Suprapubic skin (tissue), 3 donors: ENCODE results near the gene TMEM132D.

Source experiments
- EP300 ChIP-seq: sonication (generic); formaldehyde crosslinking; IDR thresholded peaks from one replicate; pipeline ENCODE4 v1.6.1; 2017; ENCODE audit warnings: antibody characterized with exemption
- POLR2A ChIP-seq, 2 donors: fragments of 450-650 bp; IDR thresholded peaks; one replicate each; pipeline ENCODE4 v1.6.1; 2017; ENCODE audit warnings: antibody characterized with exemption in 2 of 2, mild to moderate bottlenecking in 2 of 2, moderate library complexity in 2 of 2
- TF ChIP-seq, protein P1 (sequence below), 2 donors: fragments of 200-600 bp in 1 of 2; fragments of 450-650 bp in 1 of 2; sonication (generic) in 1 of 2; IDR thresholded peaks; one replicate each; pipeline ENCODE4 v1.5.1; 2016 to 2019; ENCODE audit warnings: antibody characterized with exemption in 2 of 2, mild to moderate bottlenecking in 1 of 2, moderate library complexity in 1 of 2

DNA sequence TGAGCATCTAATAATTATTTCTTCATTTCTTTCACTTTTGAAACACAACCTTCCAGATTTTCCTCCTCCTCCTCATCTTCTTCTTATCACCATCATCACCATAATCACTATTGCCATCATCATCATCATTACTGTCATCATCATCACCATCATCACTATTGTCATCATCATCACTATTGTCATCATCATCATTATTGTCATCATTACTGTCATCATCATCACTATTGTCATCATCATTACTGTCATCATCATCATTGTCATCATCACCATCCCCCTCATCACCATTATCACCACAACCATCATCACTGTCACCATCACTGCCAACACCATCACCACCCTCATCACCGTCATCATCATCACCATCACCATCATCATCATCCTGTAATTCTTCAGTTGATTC, 400.0 kb downstream of the TMEM132D start:
- TF ChIP-seq, protein P1, sequence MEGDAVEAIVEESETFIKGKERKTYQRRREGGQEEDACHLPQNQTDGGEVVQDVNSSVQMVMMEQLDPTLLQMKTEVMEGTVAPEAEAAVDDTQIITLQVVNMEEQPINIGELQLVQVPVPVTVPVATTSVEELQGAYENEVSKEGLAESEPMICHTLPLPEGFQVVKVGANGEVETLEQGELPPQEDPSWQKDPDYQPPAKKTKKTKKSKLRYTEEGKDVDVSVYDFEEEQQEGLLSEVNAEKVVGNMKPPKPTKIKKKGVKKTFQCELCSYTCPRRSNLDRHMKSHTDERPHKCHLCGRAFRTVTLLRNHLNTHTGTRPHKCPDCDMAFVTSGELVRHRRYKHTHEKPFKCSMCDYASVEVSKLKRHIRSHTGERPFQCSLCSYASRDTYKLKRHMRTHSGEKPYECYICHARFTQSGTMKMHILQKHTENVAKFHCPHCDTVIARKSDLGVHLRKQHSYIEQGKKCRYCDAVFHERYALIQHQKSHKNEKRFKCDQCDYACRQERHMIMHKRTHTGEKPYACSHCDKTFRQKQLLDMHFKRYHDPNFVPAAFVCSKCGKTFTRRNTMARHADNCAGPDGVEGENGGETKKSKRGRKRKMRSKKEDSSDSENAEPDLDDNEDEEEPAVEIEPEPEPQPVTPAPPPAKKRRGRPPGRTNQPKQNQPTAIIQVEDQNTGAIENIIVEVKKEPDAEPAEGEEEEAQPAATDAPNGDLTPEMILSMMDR (IDR thresholded peaks at IDR 0.05) = no peak
- TF ChIP-seq EP300 (no peak), POLR2A (IDR thresholded peaks at IDR 0.05) (no peak)
